GM12891 (cell line): Measurements from ENCODE around the gene PRKACB.

Source experiments
- POLR2A ChIP-seq: IDR thresholded peaks from 2 replicates; pipeline ENCODE4 v1.6.1; 2011; ENCODE audit warnings: low read depth, low read length, control low read depth
- POLR2AphosphoS5 ChIP-seq: IDR thresholded peaks from 2 replicates; pipeline ENCODE4 v1.6.1; 2011; ENCODE audit warnings: low read depth, low read length, control low read depth
- POU2F2 ChIP-seq: IDR thresholded peaks from 2 replicates; pipeline ENCODE4 v1.6.1; 2011; ENCODE audit warnings: low read depth, mild to moderate bottlenecking, control low read depth, low read length, moderate library complexity
- TAF1 ChIP-seq: IDR thresholded peaks from 2 replicates; pipeline ENCODE4 v1.6.1; 2011; ENCODE audit warnings: low read depth, low read length, control low read depth

DNA sequence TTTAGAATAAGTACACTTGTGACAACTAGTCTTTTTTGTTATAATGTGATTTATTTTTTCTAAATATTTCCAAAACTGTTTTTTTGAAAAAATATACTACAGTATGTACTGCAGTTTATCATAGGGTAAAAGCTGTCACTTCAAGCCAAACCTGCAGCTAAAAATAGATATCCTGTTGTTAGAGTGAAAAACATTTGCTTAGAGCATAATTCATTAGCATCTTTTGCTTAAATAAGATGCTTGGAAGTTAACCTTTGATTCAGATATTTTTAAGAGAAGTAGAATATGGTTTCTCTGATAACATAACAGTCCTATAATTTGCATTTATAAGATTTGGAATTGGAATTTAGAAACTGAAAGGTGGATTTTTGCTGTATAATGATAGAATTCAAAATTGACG is 21.5 kb downstream of the PRKACB start:
- TF ChIP-seq TAF1, result no peak
- TF ChIP-seq POLR2A, result no peak
- no peak for TF ChIP-seq POLR2AphosphoS5
- TF ChIP-seq POU2F2, result no peak
